Brain microvascular endothelial cell (primary cell): ENCODE data around the gene PIGU.
A peak's percentile ranks its signal among the peaks of the same experiment; 100 is the strongest.

Experiments
- DNase-seq: peaks from one replicate; pipeline ENCODE4 v3.0.0-alpha.2; 2020
- H3K27ac ChIP-seq: fragments of 250-450 bp; sonication (Bioruptor Pico); 2 replicates; pipeline ENCODE4 v1.5.1; 2020; ENCODE audit warnings: mild to moderate bottlenecking, moderate library complexity
- H3K27me3 ChIP-seq: fragments of 250-450 bp; sonication (Bioruptor Pico); replicated peaks from 2 replicates; pipeline ENCODE4 v1.5.1; 2020; ENCODE audit warnings: mild to moderate bottlenecking
- H3K36me3 ChIP-seq: fragments of 250-450 bp; sonication (Bioruptor Pico); replicated peaks from 2 replicates; pipeline ENCODE4 v1.5.1; 2020; ENCODE audit warnings: mild to moderate bottlenecking
- H3K4me3 ChIP-seq: 2 replicates; pipeline ENCODE4 v1.5.1; 2011; ENCODE audit warnings: low read depth, mild to moderate bottlenecking, control low read depth, low read length, moderate library complexity
- CTCF ChIP-seq: IDR thresholded peaks from 2 replicates; pipeline ENCODE4 v1.5.1; 2011; ENCODE audit warnings: low read depth, mild to moderate bottlenecking, moderate library complexity, low read length, control low read depth, inconsistent platforms; ENCODE audit errors: missing control alignments
- in situ Hi-C: cut with HindIII; loops from 2 replicates; pipeline ENCODE4 v1.10.0; 2017; ENCODE audit warnings: low sequenced_read_pairs, low pct_ligation_motif_present

PIGU gene

GRCh38 chr20:34529742-34530141, 147.2 kb downstream of the PIGU start:
- H3K27ac ChIP-seq, result no peak overlapping the region
- peaks cover 69% of the 10 kb centered on the region for H3K36me3 ChIP-seq
- TF ChIP-seq CTCF, result no peak
- DNase-seq, result no peak
- in situ Hi-C loops, result no loop called here
- H3K27me3 ChIP-seq, result no peaks in the 10 kb centered on the region
- H3K4me3 ChIP-seq, result no peak overlapping the region

- H3K27ac ChIP-seq, result no peak overlapping the region
- no peak overlapping the region for H3K4me3 ChIP-seq
- DNase-seq, result no peak
- H3K27me3 ChIP-seq, result no peaks in the 10 kb centered on the region
- in situ Hi-C loops, result no loop called here
- H3K36me3 ChIP-seq, result peaks cover 61% of the 10 kb centered on the region
- no peak for TF ChIP-seq CTCF
These were observed 148.0 kb downstream of the PIGU start for GRCh38 chr20:34528921-34529297.

- Histone ChIP-seq H3K36me3 (peaks cover 42% of the 10 kb centered on the region), H3K27ac (no peak overlapping the region), H3K4me3 (no peak overlapping the region), H3K27me3 (no peaks in the 10 kb centered on the region)
- TF ChIP-seq CTCF, result no peak
- DNase-seq, result no peak
- in situ Hi-C loops, result no loop called here
These were observed 149.9 kb downstream of the PIGU start for GRCh38 chr20:34527016-34527415.

- H3K36me3 ChIP-seq, result peaks cover 38% of the 10 kb centered on the region
- H3K27me3 ChIP-seq, result no peaks in the 10 kb centered on the region
- in situ Hi-C loops, result no loop called here
- TF ChIP-seq CTCF, result no peak
- DNase-seq, result no peak
- H3K4me3 ChIP-seq, result no peak overlapping the region
- peak overlapping the region; percentile 65 for H3K27ac ChIP-seq
These were observed 150.4 kb downstream of the PIGU start for GRCh38 chr20:34526466-34526865.

- no peak overlapping the region for H3K4me3 ChIP-seq
- no peak for TF ChIP-seq CTCF
- DNase-seq, result peak; percentile 98
- H3K36me3 ChIP-seq, result peaks cover 36% of the 10 kb centered on the region
- in situ Hi-C loops, result no loop called here
- H3K27ac ChIP-seq, result peak overlapping the region; percentile 65
- H3K27me3 ChIP-seq, result no peaks in the 10 kb centered on the region
These were observed 151.0 kb downstream of the PIGU start for GRCh38 chr20:34525709-34526416.

GRCh38 chr20:34525342-34525708, 151.6 kb downstream of the PIGU start:
- Histone ChIP-seq H3K27me3 (no peaks in the 10 kb centered on the region), H3K27ac (peak overlapping the region; percentile 65), H3K36me3 (peaks cover 32% of the 10 kb centered on the region), H3K4me3 (no peak overlapping the region)
- TF ChIP-seq CTCF, result no peak
- no peak for DNase-seq
- in situ Hi-C loops, result no loop called here
